Ishikawa (cell line): Measurements from ENCODE around the gene DAB1.

Source experiments
- CEBPB ChIP-seq: IDR thresholded peaks from 2 replicates; pipeline ENCODE4 v1.6.1; 2012
- EGR1 ChIP-seq: IDR thresholded peaks from 2 replicates; pipeline ENCODE4 v1.6.1; 2012
- MAX ChIP-seq: IDR thresholded peaks from 2 replicates; pipeline ENCODE4 v1.6.1; 2012
- NFIC ChIP-seq: IDR thresholded peaks from 2 replicates; pipeline ENCODE4 v1.6.1; 2012
- REST ChIP-seq: IDR thresholded peaks from 2 replicates; pipeline ENCODE4 v1.6.1; 2012; ENCODE audit warnings: low read depth, mild to moderate bottlenecking
- TAF1 ChIP-seq: IDR thresholded peaks from 2 replicates; pipeline ENCODE4 v1.6.1; 2012; ENCODE audit warnings: low read depth, mild to moderate bottlenecking
- USF1 ChIP-seq: IDR thresholded peaks from 2 replicates; pipeline ENCODE4 v1.6.1; 2012
- ZBTB7A ChIP-seq: IDR thresholded peaks from 2 replicates; pipeline ENCODE4 v1.6.1; 2012; ENCODE audit warnings: low read depth

GRCh38 chr1:57186455-57186854 is 237.4 kb downstream of the DAB1 start:
- TF ChIP-seq CEBPB = no peak
- no peak for TF ChIP-seq NFIC
- no peak for TF ChIP-seq ZBTB7A
- TF ChIP-seq TAF1 = no peak
- no peak for TF ChIP-seq EGR1
- no peak for TF ChIP-seq MAX
- TF ChIP-seq USF1 = no peak
- no peak for TF ChIP-seq REST
